IPS-20b (cell line): ENCODE measurements around the gene GALNT11.
"Not testable (repeated sequence)": the region's sequence is repeated elsewhere in the genome, so short reads cannot be mapped to it uniquely, and the experiment has no call there.

Source experiments
- H3K27ac ChIP-seq: one replicate; pipeline ENCODE4 v1.5.1; 2013; ENCODE audit warnings: low read length
- H3K27me3 ChIP-seq: 2 replicates; pipeline ENCODE4 v1.6.1; 2013; ENCODE audit warnings: mild to moderate bottlenecking, low read length, inconsistent platforms; ENCODE audit not compliant: insufficient read depth
- H3K36me3 ChIP-seq: 2 replicates; pipeline ENCODE4 v1.6.1; 2013; ENCODE audit warnings: low read depth, mild to moderate bottlenecking, inconsistent platforms, low read length, moderate library complexity; ENCODE audit not compliant: insufficient read depth
- H3K4me1 ChIP-seq: 2 replicates; pipeline ENCODE4 v1.6.1; 2013; ENCODE audit warnings: mild to moderate bottlenecking, control low read depth, inconsistent platforms, low read length, moderate library complexity; ENCODE audit not compliant: insufficient read depth
- H3K4me3 ChIP-seq: 2 replicates; pipeline ENCODE4 v1.5.1; 2013; ENCODE audit warnings: mild to moderate bottlenecking, low read length, inconsistent platforms
- H3K9ac ChIP-seq: 2 replicates; pipeline ENCODE4 v1.6.1; 2013; ENCODE audit warnings: low read depth, mild to moderate bottlenecking, inconsistent platforms, low read length, moderate library complexity
- H3K9me3 ChIP-seq: 2 replicates; pipeline ENCODE4 v1.6.1; 2013; ENCODE audit warnings: mild to moderate bottlenecking, low read depth, low read length, inconsistent platforms; ENCODE audit not compliant: insufficient read depth

Gene GALNT11

GRCh38 chr7:152056621-152057274 lies 31.3 kb downstream of the GALNT11 start:
- no peak overlapping the region for H3K9ac ChIP-seq
- H3K4me3 ChIP-seq = no peak overlapping the region
- no peaks in the 10 kb centered on the region for H3K9me3 ChIP-seq
- H3K27me3 ChIP-seq = no peaks in the 10 kb centered on the region
- H3K36me3 ChIP-seq = no peaks in the 10 kb centered on the region
- H3K27ac ChIP-seq = no peak overlapping the region
- peaks cover 17% of the 10 kb centered on the region; the same call in 1 of the 2 replicates for H3K4me1 ChIP-seq

DNA sequence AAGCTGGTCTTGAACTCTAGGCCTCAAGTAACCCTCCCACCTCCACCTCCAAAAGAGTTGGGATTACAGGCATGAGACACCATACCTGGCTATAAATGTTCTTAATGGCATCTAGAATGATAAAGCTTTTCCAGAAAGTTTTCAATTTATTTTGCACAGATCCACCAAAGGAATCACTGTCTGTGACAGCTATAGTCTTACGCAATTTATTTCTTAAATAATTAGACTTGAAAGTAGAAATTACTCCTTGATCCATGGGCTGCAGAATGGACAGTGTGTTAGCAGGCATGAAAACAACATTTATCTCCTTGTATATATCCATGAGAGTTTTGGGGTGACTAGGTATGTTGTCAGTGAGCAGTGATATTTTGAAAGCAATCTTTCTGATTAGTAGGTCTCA lies 33.8 kb downstream of the GALNT11 start:
- peaks cover 5% of the 10 kb centered on the region; the same call in 1 of the 2 replicates for H3K4me1 ChIP-seq
- no peak overlapping the region for H3K9ac ChIP-seq
- no peaks in the 10 kb centered on the region for H3K27me3 ChIP-seq
- H3K27ac ChIP-seq = no peak overlapping the region
- H3K36me3 ChIP-seq = no peaks in the 10 kb centered on the region
- no peak overlapping the region for H3K4me3 ChIP-seq
- no peaks in the 10 kb centered on the region for H3K9me3 ChIP-seq

DNA sequence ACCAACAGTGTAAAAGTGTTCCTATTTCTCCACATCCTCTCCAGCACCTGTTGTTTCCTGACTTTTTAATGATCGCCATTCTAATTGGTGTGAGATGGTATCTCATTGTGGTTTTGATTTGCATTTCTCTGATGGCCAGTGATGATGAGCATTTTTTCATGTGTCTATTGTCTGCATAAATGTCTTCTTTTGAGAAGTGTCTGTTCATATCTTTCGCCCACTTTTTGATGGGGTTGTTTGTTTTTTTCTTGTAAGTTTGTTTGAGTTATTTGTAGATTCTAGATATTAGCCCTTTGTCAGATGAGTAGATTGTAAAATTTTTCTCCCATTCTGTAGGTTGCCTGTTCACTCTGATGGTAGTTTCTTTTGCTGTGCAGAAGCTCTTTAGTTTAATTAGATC lies 35.6 kb downstream of the GALNT11 start:
- not testable (repeated sequence) for H3K4me1 ChIP-seq, H3K9me3 ChIP-seq, H3K27ac ChIP-seq

GRCh38 chr7:152063192-152063591 lies 37.7 kb downstream of the GALNT11 start:
- H3K36me3 ChIP-seq, H3K4me1 ChIP-seq, H3K9ac ChIP-seq, H3K4me3 ChIP-seq, H3K27ac ChIP-seq, H3K27me3 ChIP-seq: not testable (repeated sequence)
- H3K9me3 ChIP-seq = peaks cover 19% of the 10 kb centered on the region

More for the DNA sequence above, 35.6 kb downstream of the GALNT11 start:
- H3K36me3 ChIP-seq, H3K4me3 ChIP-seq, H3K27me3 ChIP-seq, H3K9ac ChIP-seq: not testable (repeated sequence)

- not testable (repeated sequence) for H3K27me3 ChIP-seq, H3K9ac ChIP-seq, H3K4me3 ChIP-seq, H3K27ac ChIP-seq, H3K4me1 ChIP-seq, H3K36me3 ChIP-seq
- H3K9me3 ChIP-seq = peaks cover 19% of the 10 kb centered on the region
Observed at GRCh38 chr7:152063821-152064220, 38.3 kb downstream of the GALNT11 start.

DNA sequence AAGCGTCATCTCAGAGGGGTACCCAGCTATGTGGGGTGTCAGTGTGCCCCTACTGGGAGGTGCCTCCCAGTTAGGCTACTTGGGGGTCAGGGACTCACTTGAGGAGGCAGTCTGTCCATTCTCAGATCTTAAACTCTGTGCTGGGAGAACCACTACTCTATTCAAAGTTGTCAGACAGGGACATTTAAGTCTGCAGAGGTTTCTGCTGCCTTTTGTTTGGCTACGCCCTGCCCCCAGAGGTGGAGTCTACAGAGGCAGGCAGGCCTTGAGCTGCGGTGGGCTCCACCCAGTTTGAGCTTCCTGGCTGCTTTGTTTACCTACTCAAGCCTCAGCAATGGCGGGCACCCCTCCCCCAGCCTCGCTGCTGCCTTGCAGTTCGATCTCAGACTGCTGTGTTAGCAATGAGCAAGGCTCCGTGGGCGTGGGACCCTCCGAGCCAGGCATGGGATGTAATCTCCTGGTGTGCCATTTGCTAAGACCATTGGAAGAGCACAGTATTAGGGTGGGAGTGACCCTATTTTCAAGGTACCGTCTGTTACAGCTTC lies 40.4 kb downstream of the GALNT11 start:
- not testable (repeated sequence) for H3K27me3 ChIP-seq, H3K4me3 ChIP-seq, H3K4me1 ChIP-seq, H3K27ac ChIP-seq, H3K36me3 ChIP-seq, H3K9ac ChIP-seq
- peaks cover 22% of the 10 kb centered on the region for H3K9me3 ChIP-seq

DNA sequence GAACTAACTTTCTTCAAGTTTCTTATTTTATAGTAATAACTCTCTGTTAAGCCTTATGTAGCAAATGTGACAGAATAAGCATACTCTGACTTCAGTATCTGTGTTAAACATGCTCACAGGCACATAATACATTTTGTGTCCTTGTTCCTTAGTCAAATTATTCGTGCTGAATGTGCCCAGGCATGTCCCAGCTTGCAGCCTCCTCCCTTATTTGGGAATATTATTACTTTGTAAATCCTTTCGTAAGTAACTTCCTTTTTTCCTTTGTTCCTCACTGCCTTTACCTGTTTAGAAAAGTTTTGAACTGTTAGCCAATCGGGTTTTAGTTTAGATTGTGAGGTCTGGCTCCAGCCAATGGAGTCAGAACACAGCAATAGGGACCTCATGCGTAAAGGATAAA lies 46.9 kb downstream of the GALNT11 start:
- H3K9ac ChIP-seq = no peak overlapping the region
- H3K4me3 ChIP-seq = no peak overlapping the region
- H3K27me3 ChIP-seq = no peaks in the 10 kb centered on the region
- no peaks in the 10 kb centered on the region for H3K36me3 ChIP-seq
- H3K4me1 ChIP-seq = peaks cover 27% of the 10 kb centered on the region
- H3K27ac ChIP-seq = peak overlapping the region; percentile 14
- H3K9me3 ChIP-seq = peaks cover 10% of the 10 kb centered on the region; the same call in 1 of the 2 replicates

DNA sequence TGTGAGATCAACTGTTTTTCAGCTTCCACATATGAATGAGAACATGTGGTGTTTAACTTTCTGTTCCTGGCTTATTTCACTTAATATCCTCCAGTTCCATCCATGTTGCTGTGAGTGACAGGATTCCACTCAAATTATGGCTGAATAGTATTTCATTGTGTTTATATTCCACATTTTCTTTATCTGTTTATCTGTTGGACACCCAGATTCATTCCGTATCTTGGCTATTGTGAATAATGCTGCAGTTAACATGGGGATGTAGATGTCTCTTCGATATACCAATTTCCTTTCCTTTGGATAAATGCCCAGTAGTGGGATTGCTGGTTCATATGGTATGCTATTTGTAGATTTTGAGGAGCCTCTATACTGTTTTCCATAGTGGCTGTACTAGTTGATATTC lies 47.9 kb downstream of the GALNT11 start:
- Histone ChIP-seq H3K27ac (no peak overlapping the region), H3K27me3 (no peaks in the 10 kb centered on the region), H3K9ac (no peak overlapping the region), H3K36me3 (no peaks in the 10 kb centered on the region), H3K4me1 (peaks cover 27% of the 10 kb centered on the region), H3K4me3 (no peak overlapping the region), H3K9me3 (peaks cover 4% of the 10 kb centered on the region; the same call in 1 of the 2 replicates)

DNA sequence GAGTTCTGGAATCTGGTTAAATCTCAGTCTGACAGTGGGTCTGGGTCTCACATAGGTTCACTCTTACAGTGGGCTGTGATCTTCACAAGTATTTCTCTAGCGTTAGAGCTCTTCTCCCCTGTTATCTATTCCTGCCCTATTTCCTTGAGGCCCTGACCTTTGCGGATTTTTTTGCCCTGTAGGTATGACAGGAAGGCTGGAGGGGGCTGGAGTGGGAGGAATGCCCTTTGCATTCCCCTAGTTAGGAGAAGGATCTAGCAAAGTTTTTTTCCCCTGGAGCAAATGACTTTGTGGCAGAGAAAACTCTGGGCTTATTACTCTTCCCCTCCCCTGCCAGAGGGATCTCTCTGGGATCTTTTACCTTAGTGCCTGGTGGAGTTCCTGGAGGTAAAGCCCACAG lies 49.2 kb downstream of the GALNT11 start:
- Histone ChIP-seq H3K36me3 (no peaks in the 10 kb centered on the region), H3K9ac (peak overlapping the region; percentile 40; the same call in 1 of the 2 replicates), H3K9me3 (peaks cover 4% of the 10 kb centered on the region; the same call in 1 of the 2 replicates), H3K4me3 (no peak overlapping the region), H3K27ac (peak overlapping the region; percentile 56), H3K27me3 (no peaks in the 10 kb centered on the region), H3K4me1 (peaks cover 36% of the 10 kb centered on the region)

GRCh38 chr7:152075379-152075778 lies 49.9 kb downstream of the GALNT11 start:
- peak overlapping the region; percentile 40; the same call in 1 of the 2 replicates for H3K9ac ChIP-seq

GRCh38 chr7:152076324-152076821 lies 50.9 kb downstream of the GALNT11 start:
- no peaks in the 10 kb centered on the region for H3K9me3 ChIP-seq
- H3K4me1 ChIP-seq = peaks cover 37% of the 10 kb centered on the region
- H3K27me3 ChIP-seq = no peaks in the 10 kb centered on the region
- no peaks in the 10 kb centered on the region for H3K36me3 ChIP-seq
- peak overlapping the region; percentile 76 for H3K27ac ChIP-seq
- H3K9ac ChIP-seq = peak overlapping the region; percentile 44; the same call in 1 of the 2 replicates
- H3K4me3 ChIP-seq = no peak overlapping the region; the same call in 1 of the 2 replicates

More at GRCh38 chr7:152075379-152075778, 49.9 kb downstream of the GALNT11 start:
- H3K9me3 ChIP-seq, H3K36me3 ChIP-seq, H3K4me3 ChIP-seq, H3K27ac ChIP-seq, H3K27me3 ChIP-seq: not testable (repeated sequence)
- peaks cover 36% of the 10 kb centered on the region for H3K4me1 ChIP-seq
